A549 (cell line): Measurements from ENCODE around the gene DEDD2. TPM values are rescaled to one million over a fixed set of nuclear protein-coding genes. Genes with fewer than 3 reads are reported as not detected.

Source experiments
- ATAC-seq, 2 experiments: fragments of 200-7000 bp in 1 of 2; fragments of >200 bp in 1 of 2; cut with Nextera tagmentation in 1 of 2; cut with Tn5 transposase in 1 of 2; 3 replicates each; pipeline versions ENCODE4 v1.8.0 to v1.9.1; 2018 to 2020; ENCODE audit warnings: mild to moderate bottlenecking in 1 of 2, moderate library complexity in 1 of 2
- CTCF ChIA-PET: fragments of 300-600 bp; sonication (Branson Sonifier 250); formaldehyde crosslinking; extraction: SDS; loops from one replicate; lab custom pipeline; 2021; ENCODE audit warnings: antibody characterized with exemption, inconsistent platforms; lab: Yijun Ruan, JAX
- POLR2A ChIA-PET: fragments of 350-600 bp; formaldehyde crosslinking; extraction: SDS; loops from one replicate; lab custom pipeline; 2021; ENCODE audit warnings: antibody characterized with exemption, inconsistent platforms; lab: Yijun Ruan, JAX
- DNase-seq, 2 experiments: peaks; one replicate each; pipeline versions ENCODE4 v3.0.0 to v3.0.0-alpha.2; 2011 to 2016; ENCODE audit warnings: low read depth in 1 of 2, low spot score in 1 of 2
- FAIRE-seq: peaks from 2 replicates; lab custom pipeline; 2011; peaks lifted over from hg19 to GRCh38; lab: Jason Lieb, UNC
- H3K27ac ChIP-seq, 2 experiments: fragments of >200 bp; sonication (Bioruptor Twin); formaldehyde crosslinking; 3 replicates each; pipeline ENCODE4 v1.5.1; 2016 to 2017
- H3K4me1 ChIP-seq: fragments of >200 bp; sonication (Bioruptor Twin); formaldehyde crosslinking; 3 replicates; pipeline ENCODE4 v1.6.1; 2016
- H3K4me2 ChIP-seq: fragments of >200 bp; sonication (Bioruptor Twin); formaldehyde crosslinking; 3 replicates; pipeline ENCODE4 v1.6.1; 2016
- H3K4me3 ChIP-seq: fragments of >200 bp; sonication (Bioruptor Twin); formaldehyde crosslinking; 3 replicates; pipeline ENCODE4 v1.5.1; 2016
- H3K9me3 ChIP-seq: fragments of >200 bp; sonication (Bioruptor Twin); formaldehyde crosslinking; 3 replicates; pipeline ENCODE4 v1.6.1; 2016
- CBX2 ChIP-seq: fragments of 200-600 bp; sonication (generic); IDR thresholded peaks from 2 replicates; pipeline ENCODE4 v1.6.1; 2016; ENCODE audit warnings: low read depth, mild to moderate bottlenecking, borderline replicate concordance
- CEBPB ChIP-seq, 2 experiments: fragments of >200 bp in 1 of 2; sonication (Bioruptor Twin) in 1 of 2; formaldehyde crosslinking in 1 of 2; IDR thresholded peaks; 2 replicates each; pipeline ENCODE4 v1.6.1; 2012 to 2016
- CHD2 ChIP-seq: fragments of 150-350 bp; IDR thresholded peaks from 2 replicates; pipeline ENCODE4 v1.6.1; 2014; ENCODE audit warnings: low read length; ENCODE audit not compliant: partially characterized antibody
- CHD4 ChIP-seq: fragments of 200-600 bp; sonication (generic); IDR thresholded peaks from 2 replicates; pipeline ENCODE4 v1.6.1; 2016; ENCODE audit warnings: antibody characterized with exemption, mild to moderate bottlenecking, borderline replicate concordance
- E2F6 ChIP-seq: IDR thresholded peaks from 2 replicates; pipeline ENCODE4 v1.6.1; 2012; ENCODE audit warnings: low read depth, borderline replicate concordance
- EHMT2 ChIP-seq: fragments of 200-600 bp; sonication (generic); IDR thresholded peaks from 2 replicates; pipeline ENCODE4 v1.6.1; 2016; ENCODE audit warnings: antibody characterized with exemption, low read depth, mild to moderate bottlenecking, moderate library complexity
- HOXA7 ChIP-seq: fragments of 250-450 bp; sonication (Bioruptor Pico); IDR thresholded peaks from 2 replicates; pipeline ENCODE4 v1.5.0; 2020; ENCODE audit warnings: mild to moderate bottlenecking, moderate library complexity
- JUN ChIP-seq, 2 experiments: fragments of >200 bp; sonication (Bioruptor Twin); formaldehyde crosslinking; IDR thresholded peaks; 2 replicates in 1 of 2; 3 replicates in 1 of 2; pipeline ENCODE4 v1.6.1; 2016 to 2017
- MYC ChIP-seq: IDR thresholded peaks from 2 replicates; pipeline ENCODE4 v1.6.1; 2012; ENCODE audit warnings: mild to moderate bottlenecking, inconsistent platforms, low read length, improper control_type of control experiment, borderline replicate concordance
- PBX3 ChIP-seq: IDR thresholded peaks from 2 replicates; pipeline ENCODE4 v1.6.1; 2012
- POLR2A ChIP-seq: IDR thresholded peaks from 2 replicates; pipeline ENCODE4 v1.6.1; 2012; ENCODE audit warnings: mild to moderate bottlenecking, low read length
- POLR2AphosphoS2 ChIP-seq: conservative IDR thresholded peaks from 2 replicates; pipeline ENCODE4 v1.6.1; 2012; ENCODE audit warnings: low read length, improper control_type of control experiment, inconsistent platforms
- REST ChIP-seq: fragments of 200-600 bp; sonication (generic); IDR thresholded peaks from 2 replicates; pipeline ENCODE4 v1.6.1; 2016; ENCODE audit warnings: antibody characterized with exemption, mild to moderate bottlenecking, moderate library complexity
- USF2 ChIP-seq: fragments of 450-650 bp; IDR thresholded peaks from 2 replicates; pipeline ENCODE4 v1.6.1; 2014; ENCODE audit warnings: antibody characterized with exemption
- ZC3H11A ChIP-seq: fragments of 450-650 bp; IDR thresholded peaks from 2 replicates; pipeline ENCODE4 v1.6.1; 2014; ENCODE audit warnings: antibody characterized with exemption, mild to moderate bottlenecking
- ZFP36 ChIP-seq: fragments of 450-650 bp; IDR thresholded peaks from 2 replicates; pipeline ENCODE4 v1.6.1; 2014; ENCODE audit warnings: borderline replicate concordance; ENCODE audit not compliant: partially characterized antibody
- ZNF302 ChIP-seq: fragments of 250-450 bp; sonication (Bioruptor Pico); IDR thresholded peaks from 2 replicates; pipeline ENCODE4 v1.9.0; 2021; ENCODE audit warnings: inconsistent platforms, mild to moderate bottlenecking, moderate library complexity
- ZSCAN20 ChIP-seq: fragments of 250-450 bp; sonication (Bioruptor Pico); IDR thresholded peaks from 2 replicates; pipeline ENCODE4 v1.8.0; 2022; ENCODE audit warnings: mild to moderate bottlenecking, moderate library complexity
- WGBS: methylation state at CpG from one replicate; pipeline ENCODE4 v1.1.6; 2017; ENCODE audit errors: missing lambda C conversion rate; 5-methylcytosine and 5-hydroxymethylcytosine counted together
- polyA plus RNA-seq, 4 experiments: library from polyadenylated mRNA; depleted of rRNA in 3 of 4; stranded (reverse); fragments of >200 nt; fragmentation: RNase III in 1 of 4; extraction: RNeasy Plus Mini Kit Qiagen cat#74134 plus additional on column Dnase treatment in 1 of 4; gene quantifications; 2 replicates in 3 of 4; 3 replicates in 1 of 4; pipeline ENCODE4 v1.2.3, GENCODE V29; 2011 to 2017

DEDD2 gene
- polyA plus RNA-seq, 2 of the 4 experiments (the other 2 are of a cell fraction) = 30.8 to 54.1 TPM

- ATAC-seq = no peak
- TF ChIP-seq MYC (no peak), JUN (IDR thresholded peaks at IDR 0.05) (peak in 1 of 2 experiments; percentile 53; a peak in 2 of 5 replicates), PBX3 (0 out of 2 replicates have a peak, but pooled peaks have one; percentile 34), POLR2A (peak; percentile 1), CHD2 (no peak), EHMT2 (no peak)
- Histone ChIP-seq H3K4me1 (peaks cover 81% of the 10 kb centered on the region), H3K9me3 (no peaks in the 10 kb centered on the region), H3K27ac (peak overlapping the region in 1 of 2 experiments; percentile 90; a peak in 2 of 6 replicates), H3K4me3 (no peak overlapping the region), H3K4me2 (no peak overlapping the region)
- FAIRE-seq = no peak
- DNase-seq = no peak
- ChIA-PET POLR2A (interaction anchor here (0.7 to 0.8 kb wide), 2 partner anchors 21 to 29 kb away, joined by 3 read pairs; partner anchors contain the start of gene ZNF526), CTCF (interaction anchor here (0.8 to 21.7 kb wide), 9 partner anchors 9 to 140 kb away, joined by 3 to 616 read pairs (median 82); partner anchors contain the start of genes CIC, ERF, PAFAH1B3 and POU2F2)
- 87% methylated on average over 41 of the region's 41 CpGs for WGBS
Observed at GRCh38 chr19:42248270-42249148, 31.0 kb upstream of the DEDD2 start.

- FAIRE-seq (no peak), ATAC-seq (no peak), DNase-seq (no peak)
- Histone ChIP-seq H3K4me3 (no peak overlapping the region), H3K4me2 (no peak overlapping the region), H3K9me3 (no peaks in the 10 kb centered on the region), H3K4me1 (peaks cover 79% of the 10 kb centered on the region), H3K27ac (peak overlapping the region in 1 of 2 experiments; percentile 90; a peak in 2 of 6 replicates)
- CTCF ChIA-PET = interaction anchor here (0.6 to 21.7 kb wide), 15 partner anchors 8 to 168 kb away, joined by 3 to 616 read pairs (median 45); partner anchors contain the start of genes CIC, ERF, PAFAH1B3 and POU2F2
- TF ChIP-seq PBX3 = 0 out of 2 replicates have a peak, but pooled peaks have one; percentile 5
- no peak for TF ChIP-seq USF2
- 88% methylated on average over 6 of the region's 6 CpGs for WGBS
- POLR2A ChIA-PET = interaction anchor here (0.5 to 2.2 kb wide), 3 partner anchors 20 to 32 kb away, joined by 3 to 11 read pairs (median 3); no protein-coding TSS in a partner anchor
Observed at GRCh38 chr19:42247640-42248199, 30.2 kb upstream of the DEDD2 start.

- ATAC-seq (no peak), FAIRE-seq (no peak), DNase-seq (no peak)
- CTCF ChIA-PET = interaction anchor here (0.6 to 21.7 kb wide), 24 partner anchors 8 to 374 kb away, joined by 3 to 616 read pairs (median 6); partner anchors contain the start of genes CIC, ERF, PAFAH1B3 and POU2F2
- no peaks in the 10 kb centered on the region for H3K9me3 ChIP-seq
- 76% methylated on average over 7 of the region's 7 CpGs for WGBS
- H3K27ac ChIP-seq = peak overlapping the region in 1 of 2 experiments; percentile 90; a peak in 4 of 6 replicates
- POLR2A ChIA-PET = interaction anchor here (0.5 to 2.2 kb wide), 7 partner anchors 9 to 83 kb away, joined by 3 to 11 read pairs (median 5); partner anchors contain the start of genes CIC and PAFAH1B3
- H3K4me3 ChIP-seq = no peak overlapping the region
- H3K4me1 ChIP-seq = peaks cover 72% of the 10 kb centered on the region
- peak overlapping the region; percentile 25; the same call in 1 of the 3 replicates for H3K4me2 ChIP-seq
- no peak for TF ChIP-seq ZC3H11A
- peak; percentile 55; the same call in 1 of the 2 replicates for TF ChIP-seq PBX3
- 0 out of 2 replicates have a peak, but pooled peaks have one; percentile 30 for TF ChIP-seq HOXA7 (CRISPR knock-in tag)
- TF ChIP-seq POLR2AphosphoS2 = peak; percentile 69; the same call in 1 of the 2 replicates
- no peak for TF ChIP-seq E2F6
- TF ChIP-seq ZNF302 (CRISPR knock-in tag) = no peak
- no peak for TF ChIP-seq CBX2
- TF ChIP-seq CHD4 = no peak
- no peak for TF ChIP-seq ZFP36
- TF ChIP-seq ZSCAN20 (CRISPR knock-in tag) = no peak
- no peak for TF ChIP-seq CEBPB (IDR thresholded peaks at IDR 0.05)
- TF ChIP-seq REST = no peak
Observed at GRCh38 chr19:42246922-42247639, 29.6 kb upstream of the DEDD2 start.
